ENCODE data around the gene NME9. TPM values are rescaled to one million over a fixed set of nuclear protein-coding genes. Genes with fewer than 3 reads are reported as not detected.
A peak's percentile ranks its signal among the peaks of the same experiment; 100 is the strongest.

NME9 gene
- total and polyA plus RNA-seq, 2 donors (not counting 3 experiments of a cell fraction or from before 2014, with no cell fraction given), result 0.08 TPM; not detected in 1

DNA sequence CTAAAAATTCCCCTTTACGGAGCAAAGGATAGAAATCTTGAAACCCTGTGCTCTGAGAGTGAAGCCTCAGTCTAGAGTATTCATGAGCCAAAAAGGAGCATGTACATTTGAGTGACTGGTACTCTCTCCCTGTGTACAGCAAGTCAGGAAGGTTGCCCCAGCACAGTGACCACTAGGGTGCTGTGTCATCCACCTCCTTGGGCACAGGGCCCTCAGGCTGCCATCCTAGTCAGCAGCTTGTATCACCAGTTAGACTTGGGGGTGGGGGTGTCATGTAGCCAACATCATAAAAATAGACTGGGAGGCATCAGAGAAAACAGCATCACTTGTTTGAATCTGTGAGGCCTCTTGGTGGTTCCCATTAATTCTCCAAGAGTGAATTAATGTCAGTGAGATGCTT lies 12.0 kb downstream of the NME9 start:
- peaks cover 4% of the 10 kb centered on the region for H3K4me1 ChIP-seq (ENCODE audit: control insufficient read depth, extremely low read depth, insufficient read depth, low read length)
- ChIA-PET CTCF (no interaction called here), POLR2A (no interaction called here)
- TF ChIP-seq JUN (IDR thresholded peaks at IDR 0.05; ENCODE audit: borderline replicate concordance, insufficient read depth, insufficient read length, low read depth) (no peak), POLR2AphosphoS5 (IDR thresholded peaks at IDR 0.05; ENCODE audit: insufficient read depth, low read depth, low read length) (no peak), EZH2 (IDR thresholded peaks at IDR 0.05; ENCODE audit: borderline replicate concordance, low read depth, low read length, severe bottlenecking) (no peak), GATA2 (IDR thresholded peaks at IDR 0.05; ENCODE audit: insufficient read depth, insufficient read length, low read depth, low read length) (no peak), POLR2A (IDR thresholded peaks at IDR 0.05; ENCODE audit: low read depth, low read length) (no peak), MYC (IDR thresholded peaks at IDR 0.05; ENCODE audit: low read depth, low read length) (no peak)
- dilution Hi-C loops (cut with MboI; ENCODE audit: extremely low pct_ligation_motif_present, low sequenced_read_pairs), result no loop called here
- H3K27me3 ChIP-seq (ENCODE audit: control insufficient read depth in 2 of 2, insufficient read depth in 2 of 2, low read length in 2 of 2), result no peaks in the 10 kb centered on the region
- no peak for DNase-seq (ENCODE audit: low read depth, low spot score)
- H3K79me2 ChIP-seq (ENCODE audit: control insufficient read depth, insufficient read depth, low read length), result no peaks in the 10 kb centered on the region
- no peak for FAIRE-seq
- H3K4me2 ChIP-seq (ENCODE audit: insufficient read depth, low read length), result no peak overlapping the region
- intact Hi-C loops (cut with micrococcal nuclease), result no loop called here
- no peaks in the 10 kb centered on the region for H4K20me1 ChIP-seq (replicated peaks; ENCODE audit: control insufficient read depth, extremely low read depth, insufficient read depth, low read length)
- no peak overlapping the region for H3K27ac ChIP-seq (ENCODE audit: insufficient read depth, low read depth, low read length)
- H2AFZ ChIP-seq (ENCODE audit: low read depth, low read length), result no peak overlapping the region
- no TSS peak for BruUV-seq (replicated peaks)
- H3K9me1 ChIP-seq (replicated peaks; ENCODE audit: control insufficient read depth, extremely low read depth, insufficient read depth, low read length), result no peaks in the 10 kb centered on the region
- no peaks in the 10 kb centered on the region for H3K9me3 ChIP-seq (replicated peaks; ENCODE audit: control insufficient read depth, insufficient read depth, low read length)
- H3K9ac ChIP-seq (replicated peaks; ENCODE audit: extremely low read depth, insufficient read depth, low read length), result no peak overlapping the region
- no peaks in the 10 kb centered on the region for H3K36me3 ChIP-seq (ENCODE audit: control insufficient read depth in 2 of 2, extremely low read depth in 1 of 2, insufficient read depth in 2 of 2, low read length in 2 of 2)
- H3K4me3 ChIP-seq (replicated peaks in 1 of 3; ENCODE audit: insufficient read depth in 1 of 3, low read depth in 1 of 3, low read length in 3 of 3), result no peak overlapping the region

DNA sequence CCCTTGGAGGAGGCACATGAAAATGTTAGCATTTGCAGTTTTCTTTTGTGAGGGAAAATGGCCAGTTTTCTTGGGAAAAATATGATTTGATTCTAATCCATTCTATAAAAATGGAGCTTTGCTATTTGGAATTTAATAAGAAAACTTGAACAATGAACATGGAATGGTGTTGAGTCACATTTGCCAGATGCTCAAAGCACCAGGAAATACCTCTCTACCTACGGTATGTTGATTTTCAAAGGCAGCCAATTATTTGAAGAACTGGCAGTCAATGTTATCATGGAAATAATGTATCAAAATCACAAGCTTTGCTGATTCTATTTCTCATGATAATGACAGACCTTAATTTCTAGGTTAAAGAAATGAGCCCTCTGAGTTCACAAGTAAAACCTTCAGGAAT lies 14.9 kb downstream of the NME9 start:
- peak overlapping the region; percentile 7 for H3K27ac ChIP-seq (ENCODE audit: insufficient read depth, low read depth, low read length)
- TF ChIP-seq POLR2AphosphoS5 (IDR thresholded peaks at IDR 0.05; ENCODE audit: insufficient read depth, low read depth, low read length) (no peak), JUN (IDR thresholded peaks at IDR 0.05; ENCODE audit: borderline replicate concordance, insufficient read depth, insufficient read length, low read depth) (peak; percentile 53)
- H4K20me1 ChIP-seq (replicated peaks; ENCODE audit: control insufficient read depth, extremely low read depth, insufficient read depth, low read length), result no peaks in the 10 kb centered on the region
- FAIRE-seq (peak; percentile 76), DNase-seq (ENCODE audit: low read depth, low spot score) (peak; percentile 77)
- H3K9ac ChIP-seq (replicated peaks; ENCODE audit: extremely low read depth, insufficient read depth, low read length), result no peak overlapping the region
- no peak overlapping the region for H2AFZ ChIP-seq (ENCODE audit: low read depth, low read length)
- no peaks in the 10 kb centered on the region for H3K9me3 ChIP-seq (replicated peaks; ENCODE audit: control insufficient read depth, insufficient read depth, low read length)
- no peaks in the 10 kb centered on the region for H3K9me1 ChIP-seq (replicated peaks; ENCODE audit: control insufficient read depth, extremely low read depth, insufficient read depth, low read length)
- CTCF ChIA-PET, result interaction anchor here (0.6 to 1.5 kb wide), 3 partner anchors 11 to 632 kb away, joined by 3 to 6 read pairs (median 5); partner anchors contain the start of genes FOXL2 and FOXL2NB
- H3K4me2 ChIP-seq (ENCODE audit: insufficient read depth, low read length), result no peak overlapping the region
- H3K4me3 ChIP-seq (replicated peaks in 1 of 3; ENCODE audit: insufficient read depth in 1 of 3, low read depth in 1 of 3, low read length in 3 of 3), result no peak overlapping the region
- H3K79me2 ChIP-seq (ENCODE audit: control insufficient read depth, insufficient read depth, low read length), result no peaks in the 10 kb centered on the region
- dilution Hi-C loops (cut with MboI; ENCODE audit: extremely low pct_ligation_motif_present, low sequenced_read_pairs), result no loop called here
- intact Hi-C loops (cut with micrococcal nuclease), result no loop called here
- no peaks in the 10 kb centered on the region for H3K36me3 ChIP-seq (ENCODE audit: control insufficient read depth in 2 of 2, extremely low read depth in 1 of 2, insufficient read depth in 2 of 2, low read length in 2 of 2)
- H3K27me3 ChIP-seq (ENCODE audit: control insufficient read depth in 2 of 2, insufficient read depth in 2 of 2, low read length in 2 of 2), result peaks cover 0 to 9% of the 10 kb centered on the region in 2 experiments
- no TSS peak for BruUV-seq (replicated peaks)
- H3K4me1 ChIP-seq (ENCODE audit: control insufficient read depth, extremely low read depth, insufficient read depth, low read length), result peaks cover 4% of the 10 kb centered on the region
- POLR2A ChIA-PET, result no interaction called here

Measured in endothelial cell of umbilical vein (primary cell).